PFSK-1 (cell line): Measurements from ENCODE around the gene GSAP.

ENCODE experiments used
- FOXP2 ChIP-seq: optimal IDR thresholded peaks from 2 replicates; pipeline ENCODE3; 2011; ENCODE audit warnings: borderline replicate concordance, control low read depth, inconsistent platforms; ENCODE audit not compliant: insufficient read depth; ENCODE audit errors: extremely low read length, extremely low read depth
- POLR2AphosphoS5 ChIP-seq: IDR thresholded peaks from 2 replicates; pipeline ENCODE4 v1.6.1; 2012; ENCODE audit warnings: low read depth, mild to moderate bottlenecking, control low read depth, low read length, moderate library complexity
- REST ChIP-seq, 2 experiments: IDR thresholded peaks; 2 replicates each; pipeline versions ENCODE4 v1.6.1 to v1.8.0; 2011 to 2012; ENCODE audit warnings: low read depth in 2 of 2, low read length in 2 of 2, control low read depth in 1 of 2, inconsistent platforms in 1 of 2, mild to moderate bottlenecking in 1 of 2, moderate library complexity in 1 of 2; ENCODE audit not compliant: insufficient read depth in 1 of 2
- SIN3A ChIP-seq: IDR thresholded peaks from 2 replicates; pipeline ENCODE4 v1.6.1; 2012; ENCODE audit warnings: mild to moderate bottlenecking, low read length, moderate library complexity, borderline replicate concordance; ENCODE audit not compliant: insufficient read depth
- TAF1 ChIP-seq: IDR thresholded peaks from 2 replicates; pipeline ENCODE4 v1.6.1; 2012; ENCODE audit warnings: low read length, control low read depth, borderline replicate concordance; ENCODE audit not compliant: insufficient read depth

The GSAP gene

GRCh38 chr7:77329466-77330168, 86.5 kb downstream of the GSAP start:
- TF ChIP-seq FOXP2 (no peak), REST (IDR thresholded peaks at IDR 0.05; ENCODE audit: insufficient read depth in 1 of 2, low read depth in 2 of 2, low read length in 2 of 2) (no peak), POLR2AphosphoS5 (no peak), SIN3A (no peak), TAF1 (no peak)

- TF ChIP-seq REST (IDR thresholded peaks at IDR 0.05; ENCODE audit: insufficient read depth in 1 of 2, low read depth in 2 of 2, low read length in 2 of 2) (no peak), FOXP2 (no peak), TAF1 (no peak), POLR2AphosphoS5 (no peak), SIN3A (no peak)
Observed at GRCh38 chr7:77328669-77329068, 87.5 kb downstream of the GSAP start.

GRCh38 chr7:77327932-77328628, 88.1 kb downstream of the GSAP start:
- TF ChIP-seq POLR2AphosphoS5 (no peak), REST (IDR thresholded peaks at IDR 0.05; ENCODE audit: insufficient read depth in 1 of 2, low read depth in 2 of 2, low read length in 2 of 2) (no peak), SIN3A (no peak), TAF1 (no peak), FOXP2 (no peak)

GRCh38 chr7:77327067-77327931, 88.8 kb downstream of the GSAP start:
- TF ChIP-seq POLR2AphosphoS5 = no peak
- TF ChIP-seq SIN3A = no peak
- TF ChIP-seq REST (IDR thresholded peaks at IDR 0.05; ENCODE audit: insufficient read depth in 1 of 2, low read depth in 2 of 2, low read length in 2 of 2) = no peak
- no peak for TF ChIP-seq TAF1
- no peak for TF ChIP-seq FOXP2
